GM12878 (cell line): ENCODE measurements around the gene PHACTR3. TPM values are rescaled to one million over a fixed set of nuclear protein-coding genes. Genes with fewer than 3 reads are reported as not detected.
"Not testable (repeated sequence)": the region's sequence is repeated elsewhere in the genome, so short reads cannot be mapped to it uniquely, and the experiment has no call there.

Experiments
- ATAC-seq: fragments of 200-7000 bp; cut with Tn5 transposase; 3 replicates; pipeline ENCODE4 v1.9.1; 2020; ENCODE audit warnings: mild to moderate bottlenecking, moderate library complexity
- BruUV-seq: library from RNA; stranded (reverse); fragments of 400-500 nt; replicated peaks from 2 replicates; lab custom pipeline; 2021; lab: Mats Ljungman, UMichigan
- CTCF ChIA-PET: fragments of 300-600 bp; sonication (Branson Sonifier 250); formaldehyde crosslinking; extraction: SDS; loops from one replicate; lab custom pipeline; 2021; ENCODE audit warnings: inconsistent platforms; lab: Yijun Ruan, JAX
- POLR2A ChIA-PET: fragments of 350-600 bp; formaldehyde crosslinking; extraction: SDS; loops from one replicate; lab custom pipeline; 2021; ENCODE audit warnings: inconsistent platforms; lab: Charles Lee
- RAD21 ChIA-PET: fragments of 300-600 bp; sonication (Branson Sonifier 250); formaldehyde crosslinking; loops from one replicate; lab custom pipeline; 2023; ENCODE audit warnings: antibody characterized with exemption; ENCODE audit not compliant: unreplicated experiment; lab: Charles Lee
- SMC1A ChIA-PET: fragments of 300-600 bp; sonication (Branson Sonifier 250); formaldehyde crosslinking; loops from one replicate; lab custom pipeline; 2023; ENCODE audit not compliant: unreplicated experiment, uncharacterized antibody; lab: Charles Lee
- DNase-seq: peaks from one replicate; pipeline ENCODE4 v3.0.0-alpha.2; 2011; ENCODE audit warnings: low read depth, low spot score
- FAIRE-seq: peaks from 3 replicates; lab custom pipeline; 2011; peaks lifted over from hg19 to GRCh38; lab: Jason Lieb, UNC
- H2AFZ ChIP-seq: 2 replicates; pipeline ENCODE4 v1.6.0; 2011; ENCODE audit warnings: low read depth, low read length, control low read depth; ENCODE audit not compliant: control insufficient read depth
- H3K27ac ChIP-seq: 2 replicates; pipeline ENCODE4 v1.5.1; 2011; ENCODE audit warnings: control low read depth; ENCODE audit not compliant: control insufficient read depth, insufficient read depth
- H3K27me3 ChIP-seq, 2 experiments: replicated peaks in 1 of 2; 2 replicates each; pipeline versions ENCODE4 v1.6.0 to v1.6.1; 2011; ENCODE audit warnings: low read length in 1 of 2; ENCODE audit not compliant: control insufficient read depth in 2 of 2, insufficient read depth in 2 of 2
- H3K36me3 ChIP-seq, 2 experiments: 2 replicates each; pipeline ENCODE4 v1.5.1; 2011; ENCODE audit warnings: low read length in 1 of 2; ENCODE audit not compliant: control insufficient read depth in 2 of 2, insufficient read depth in 2 of 2
- H3K4me1 ChIP-seq: 2 replicates; pipeline ENCODE4 v1.6.1; 2011; ENCODE audit warnings: mild to moderate bottlenecking, low read length, moderate library complexity, mixed read lengths; ENCODE audit not compliant: control insufficient read depth, insufficient read depth
- H3K4me2 ChIP-seq: 2 replicates; pipeline ENCODE4 v1.6.0; 2011; ENCODE audit warnings: control low read depth; ENCODE audit not compliant: control insufficient read depth, insufficient read depth
- H3K4me3 ChIP-seq: fragments of 200-600 bp; sonication (generic); 2 replicates; pipeline ENCODE4 v1.5.1; 2016
- H3K79me2 ChIP-seq: 2 replicates; pipeline ENCODE4 v1.6.0; 2011; ENCODE audit warnings: low read length; ENCODE audit not compliant: control insufficient read depth, insufficient read depth
- H3K9ac ChIP-seq: 2 replicates; pipeline ENCODE4 v1.8.0; 2011; ENCODE audit warnings: low read length, control low read depth, mixed read lengths; ENCODE audit not compliant: control insufficient read depth, insufficient read depth
- H3K9me3 ChIP-seq: replicated peaks from 3 replicates; pipeline ENCODE4 v1.5.1; 2011; ENCODE audit warnings: mild to moderate bottlenecking, low read length; ENCODE audit not compliant: control insufficient read depth, insufficient read depth
- H4K20me1 ChIP-seq: 2 replicates; pipeline ENCODE4 v1.6.0; 2011; ENCODE audit not compliant: control insufficient read depth, insufficient read depth
- NR2C1 ChIP-seq: fragments of 450-650 bp; IDR thresholded peaks from 2 replicates; pipeline ENCODE4 v1.6.1; 2017; ENCODE audit warnings: antibody characterized with exemption, mild to moderate bottlenecking, moderate library complexity
- SMAD5 ChIP-seq: IDR thresholded peaks from 2 replicates; pipeline ENCODE4 v1.6.1; 2016; ENCODE audit warnings: antibody characterized with exemption, low read depth
- WGBS: methylation state at CpG from one replicate; pipeline ENCODE4 v1.1.6; 2016; ENCODE audit warnings: low lambda C conversion rate; ENCODE audit not compliant: insufficient replicate concordance, insufficient coverage; ENCODE audit errors: missing lambda C conversion rate; 5-methylcytosine and 5-hydroxymethylcytosine counted together
- in situ Hi-C: fragments of 300-500 bp; cut with MboI; formaldehyde crosslinking; loops from 9 replicates; pipeline ENCODE4 v1.14.3; 2018; ENCODE audit warnings: mixed read lengths
- intact Hi-C: fragments of 100-400 bp; cut with micrococcal nuclease; formaldehyde crosslinking; loops from one replicate; pipeline ENCODE4 v1.14.2; 2022; ENCODE audit not compliant: unreplicated experiment
- polyA plus RNA-seq, 11 experiments: library from polyadenylated mRNA; depleted of rRNA in 4 of 11; unstranded in 6 of 11; stranded (reverse) in 5 of 11; fragments of >200 nt; fragmentation: Nextera tagmentation in 4 of 11; fragmentation: Illumina TruSeq in 1 of 11; extraction: Ambion mirVana in 4 of 11; extraction: Trizol in 1 of 11; gene quantifications; 1 replicate in 1 of 11; 2 replicates in 10 of 11; pipeline versions ENCODE4 v1.2.1 to v1.2.3, GENCODE V29; 2011 to 2016; ENCODE audit warnings: inconsistent platforms in 2 of 11, missing spikeins in 2 of 11, low read depth in 1 of 11
- total RNA-seq, 4 experiments: library from RNA; depleted of rRNA in 3 of 4; stranded (reverse); fragments of >200 nt in 3 of 4; fragmentation: Illumina TruSeq in 1 of 4; extraction: Trizol in 1 of 4; gene quantifications; 2 replicates each; pipeline versions ENCODE4 v1.2.1 to v1.2.3, GENCODE V29; 2013 to 2021
- TF ChIP-seq, protein P1 (sequence below): fragments of 450-650 bp; IDR thresholded peaks from 2 replicates; pipeline ENCODE4 v1.6.1; 2017; ENCODE audit warnings: low read depth, mild to moderate bottlenecking, moderate library complexity
- TF ChIP-seq, protein P2 (sequence below): fragments of 450-650 bp; IDR thresholded peaks from 2 replicates; pipeline ENCODE4 v1.6.1; 2017; ENCODE audit warnings: antibody characterized with exemption, mild to moderate bottlenecking, moderate library complexity

PHACTR3 gene
- total and polyA plus RNA-seq, 10 of the 15 experiments (the other 5 are each of a cell fraction or from before 2014, with no cell fraction given) = 0.17 to 2.7 (median 0.27) TPM; not detected in 1

DNA sequence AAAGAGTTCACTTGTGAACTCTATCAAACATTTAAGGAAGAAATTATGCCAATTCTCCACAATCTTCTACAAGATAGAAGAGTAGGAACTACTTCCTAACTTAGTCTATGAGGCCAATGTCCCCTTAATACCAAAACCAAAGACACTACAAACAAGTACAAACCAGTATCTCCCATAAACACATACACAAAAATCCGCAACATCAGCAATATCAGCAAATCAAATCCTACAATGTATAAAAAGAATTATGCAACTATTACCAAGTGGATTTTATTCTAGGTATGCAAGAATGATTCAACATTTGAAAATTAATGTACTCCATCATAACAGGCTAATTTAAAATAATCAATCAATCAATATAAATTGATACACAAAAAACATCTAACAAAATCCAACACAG, 283.7 kb downstream of the PHACTR3 start (continued):
- TF ChIP-seq, protein P1, sequence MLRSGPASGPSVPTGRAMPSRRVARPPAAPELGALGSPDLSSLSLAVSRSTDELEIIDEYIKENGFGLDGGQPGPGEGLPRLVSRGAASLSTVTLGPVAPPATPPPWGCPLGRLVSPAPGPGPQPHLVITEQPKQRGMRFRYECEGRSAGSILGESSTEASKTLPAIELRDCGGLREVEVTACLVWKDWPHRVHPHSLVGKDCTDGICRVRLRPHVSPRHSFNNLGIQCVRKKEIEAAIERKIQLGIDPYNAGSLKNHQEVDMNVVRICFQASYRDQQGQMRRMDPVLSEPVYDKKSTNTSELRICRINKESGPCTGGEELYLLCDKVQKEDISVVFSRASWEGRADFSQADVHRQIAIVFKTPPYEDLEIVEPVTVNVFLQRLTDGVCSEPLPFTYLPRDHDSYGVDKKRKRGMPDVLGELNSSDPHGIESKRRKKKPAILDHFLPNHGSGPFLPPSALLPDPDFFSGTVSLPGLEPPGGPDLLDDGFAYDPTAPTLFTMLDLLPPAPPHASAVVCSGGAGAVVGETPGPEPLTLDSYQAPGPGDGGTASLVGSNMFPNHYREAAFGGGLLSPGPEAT = no peak
- no peak for TF ChIP-seq NR2C1
- TF ChIP-seq SMAD5 = no peak

DNA sequence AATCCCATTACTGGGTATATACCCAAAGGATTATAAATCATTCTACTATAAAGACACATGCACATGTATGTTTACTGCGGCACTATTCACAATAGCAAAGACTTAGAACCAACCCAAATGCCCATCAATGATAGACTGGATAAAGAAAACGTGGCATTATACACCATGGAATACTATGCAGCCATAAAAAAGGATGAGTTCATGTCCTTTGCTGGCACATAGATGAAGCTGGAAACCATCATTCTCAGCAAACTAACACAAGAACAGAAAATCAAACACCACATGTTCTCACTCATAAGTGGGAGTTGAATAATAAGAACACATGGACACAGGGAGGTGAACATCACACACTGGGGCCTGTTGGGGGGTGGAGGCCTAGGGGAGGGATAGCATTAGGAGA, 285.7 kb downstream of the PHACTR3 start:
- 42% methylated on average over 2 of the region's 2 CpGs for WGBS
- intact Hi-C loops, H4K20me1 ChIP-seq, H2AFZ ChIP-seq, H3K9ac ChIP-seq, H3K9me3 ChIP-seq, H3K27me3 ChIP-seq, ATAC-seq, H3K27ac ChIP-seq, H3K36me3 ChIP-seq, in situ Hi-C loops, H3K79me2 ChIP-seq, BruUV-seq, CTCF ChIA-PET, H3K4me2 ChIP-seq, RAD21 ChIA-PET, H3K4me3 ChIP-seq, H3K4me1 ChIP-seq, DNase-seq, SMC1A ChIA-PET, FAIRE-seq, POLR2A ChIA-PET: not testable (repeated sequence)

DNA sequence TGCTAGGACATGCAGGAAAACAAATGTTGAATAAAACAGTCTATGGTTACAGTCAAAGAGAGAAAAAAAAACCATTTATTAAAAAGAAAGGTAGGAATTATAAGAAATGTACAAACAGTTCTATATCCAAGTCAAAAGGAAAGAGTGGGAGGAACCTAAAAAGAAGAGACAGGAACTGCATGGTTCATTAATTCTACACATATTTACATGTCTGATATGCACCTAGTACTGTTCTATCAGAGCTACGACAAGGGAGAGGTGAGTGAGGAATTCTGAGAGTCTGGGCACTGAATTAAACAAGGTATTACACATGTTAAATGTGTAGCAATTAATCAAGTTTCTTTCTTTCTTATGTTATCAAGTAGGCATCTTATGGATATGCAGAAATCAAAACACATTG, 287.2 kb downstream of the PHACTR3 start:
- Histone ChIP-seq H3K4me3 (no peak overlapping the region), H2AFZ (no peak overlapping the region), H3K27ac (no peak overlapping the region), H3K79me2 (no peaks in the 10 kb centered on the region), H3K4me1 (no peaks in the 10 kb centered on the region; the same call in 1 of the 2 replicates), H3K9me3 (no peaks in the 10 kb centered on the region), H3K4me2 (peak overlapping the region; percentile 15; the same call in 1 of the 2 replicates), H3K27me3 (no peaks in the 10 kb centered on the region), H3K9ac (no peak overlapping the region), H4K20me1 (no peaks in the 10 kb centered on the region), H3K36me3 (no peaks in the 10 kb centered on the region)
- ChIA-PET CTCF (interaction anchor here (0.8 kb wide), 1 partner anchor 293 kb away, joined by 3 read pairs; no protein-coding TSS in a partner anchor), POLR2A (no interaction called here), RAD21 (interaction anchor here (1.0 kb wide), 1 partner anchor 11 kb away, joined by 3 read pairs; no protein-coding TSS in a partner anchor), SMC1A (interaction anchor here (1.0 kb wide), 1 partner anchor 10 kb away, joined by 3 read pairs; no protein-coding TSS in a partner anchor)
- in situ Hi-C loops = no loop called here
- TF ChIP-seq, protein P2, sequence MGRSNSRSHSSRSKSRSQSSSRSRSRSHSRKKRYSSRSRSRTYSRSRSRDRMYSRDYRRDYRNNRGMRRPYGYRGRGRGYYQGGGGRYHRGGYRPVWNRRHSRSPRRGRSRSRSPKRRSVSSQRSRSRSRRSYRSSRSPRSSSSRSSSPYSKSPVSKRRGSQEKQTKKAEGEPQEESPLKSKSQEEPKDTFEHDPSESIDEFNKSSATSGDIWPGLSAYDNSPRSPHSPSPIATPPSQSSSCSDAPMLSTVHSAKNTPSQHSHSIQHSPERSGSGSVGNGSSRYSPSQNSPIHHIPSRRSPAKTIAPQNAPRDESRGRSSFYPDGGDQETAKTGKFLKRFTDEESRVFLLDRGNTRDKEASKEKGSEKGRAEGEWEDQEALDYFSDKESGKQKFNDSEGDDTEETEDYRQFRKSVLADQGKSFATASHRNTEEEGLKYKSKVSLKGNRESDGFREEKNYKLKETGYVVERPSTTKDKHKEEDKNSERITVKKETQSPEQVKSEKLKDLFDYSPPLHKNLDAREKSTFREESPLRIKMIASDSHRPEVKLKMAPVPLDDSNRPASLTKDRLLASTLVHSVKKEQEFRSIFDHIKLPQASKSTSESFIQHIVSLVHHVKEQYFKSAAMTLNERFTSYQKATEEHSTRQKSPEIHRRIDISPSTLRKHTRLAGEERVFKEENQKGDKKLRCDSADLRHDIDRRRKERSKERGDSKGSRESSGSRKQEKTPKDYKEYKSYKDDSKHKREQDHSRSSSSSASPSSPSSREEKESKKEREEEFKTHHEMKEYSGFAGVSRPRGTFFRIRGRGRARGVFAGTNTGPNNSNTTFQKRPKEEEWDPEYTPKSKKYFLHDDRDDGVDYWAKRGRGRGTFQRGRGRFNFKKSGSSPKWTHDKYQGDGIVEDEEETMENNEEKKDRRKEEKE = no peak
- FAIRE-seq (peak; percentile 59), ATAC-seq (no peak), DNase-seq (no peak)
- BruUV-seq = no TSS peak
- intact Hi-C loops = no loop called here
- WGBS = 0% methylated on average over 1 of the region's 1 CpG
